Measurements from ENCODE around the gene SDC4. TPM values are rescaled to one million over a fixed set of nuclear protein-coding genes. Genes with fewer than 3 reads are reported as not detected.

Gene SDC4
- total and polyA plus RNA-seq, 2 experiments from 2014 or later, result 28.5 to 39.9 TPM

GRCh38 chr20:45338121-45339030, 9.8 kb downstream of the SDC4 start:
- Histone ChIP-seq H3K4me2 (0 out of 2 replicates have a peak overlapping the region, but pooled peaks have one; percentile 23), H3K27me3 (ENCODE audit: insufficient read depth) (no peaks in the 10 kb centered on the region), H3K36me3 (ENCODE audit: insufficient read depth) (no peaks in the 10 kb centered on the region), H2AFZ (no peak overlapping the region), H4K20me1 (replicated peaks; ENCODE audit: insufficient read depth) (0 out of 2 replicates have a peak, but pooled peaks cover 2% of the 10 kb centered on the region), H3K4me3 (no peak overlapping the region), H3K79me2 (replicated peaks; ENCODE audit: insufficient read depth) (peaks cover 73% of the 10 kb centered on the region), H3F3A (replicated peaks; ENCODE audit: low read depth) (0 out of 2 replicates have a peak, but pooled peaks cover 3% of the 10 kb centered on the region), H3K9me2 (ENCODE audit: insufficient read depth) (no peaks in the 10 kb centered on the region), H3K4me1 (ENCODE audit: insufficient read depth) (peaks cover 59% of the 10 kb centered on the region), H3K27ac (ENCODE audit: low read depth) (peak overlapping the region; percentile 63; the same call in 1 of the 2 replicates)
- no peaks in the 10 kb centered on the region for H3K9me3 Mint-ChIP-seq
- H3K36me3 Mint-ChIP-seq (ENCODE audit: low read depth), result peaks cover 34% of the 10 kb centered on the region
- ATAC-seq (no peak), DNase-seq (ENCODE audit: low spot score) (no peak)
- peaks cover 7% of the 10 kb centered on the region for H3K27me3 Mint-ChIP-seq (ENCODE audit: insufficient read depth, low read depth, poor library complexity)
- TF ChIP-seq REST (IDR thresholded peaks at IDR 0.05; ENCODE audit: unreplicated experiment), result no peak
- no peak for TF ChIP-seq ETS1 (IDR thresholded peaks at IDR 0.05)
- no peak for TF ChIP-seq POLR2AphosphoS5 (IDR thresholded peaks at IDR 0.05; ENCODE audit: low read depth)
- TF ChIP-seq ZNF462 (CRISPR knock-in tag; IDR thresholded peaks at IDR 0.05), result no peak
- TF ChIP-seq CREB1 (CRISPR knock-in tag; IDR thresholded peaks at IDR 0.05; ENCODE audit: low read depth), result no peak
- no peak for TF ChIP-seq EZH2 (IDR thresholded peaks at IDR 0.05; ENCODE audit: low read depth, unreplicated experiment)
- no peak for TF ChIP-seq CTCF (conservative IDR thresholded peaks at IDR 0.05; ENCODE audit: low read depth in 2 of 2)
- TF ChIP-seq ZNF114 (CRISPR knock-in tag; IDR thresholded peaks at IDR 0.05), result no peak
- TF ChIP-seq ZNF331 (CRISPR knock-in tag; IDR thresholded peaks at IDR 0.05; ENCODE audit: low read depth), result no peak
- no peak for TF ChIP-seq JUNB (IDR thresholded peaks at IDR 0.05; ENCODE audit: unreplicated experiment)
- no peak for TF ChIP-seq NANOG (IDR thresholded peaks at IDR 0.05; ENCODE audit: borderline replicate concordance)
- TF ChIP-seq EZH2phosphoT487 (IDR thresholded peaks at IDR 0.05; ENCODE audit: unreplicated experiment), result no peak
- no peak for TF ChIP-seq STAT1 (IDR thresholded peaks at IDR 0.05; ENCODE audit: unreplicated experiment)
- peak overlapping the region; percentile 80 for H3K27ac Mint-ChIP-seq
- peaks cover 68% of the 10 kb centered on the region for H3K4me1 Mint-ChIP-seq
- no peak overlapping the region; the same call in 2 of the 3 replicates for H3K4me3 Mint-ChIP-seq
